H1 (cell line): ENCODE data around the gene CLEC7A. TPM values are rescaled to one million over a fixed set of nuclear protein-coding genes. Genes with fewer than 3 reads are reported as not detected.

Experiments
- BACH1 ChIP-seq: IDR thresholded peaks from 2 replicates; pipeline ENCODE4 v1.6.1; 2012; ENCODE audit warnings: low read length, improper control_type of control experiment
- BRCA1 ChIP-seq: IDR thresholded peaks from 2 replicates; pipeline ENCODE4 v1.6.1; 2012; ENCODE audit warnings: low read depth, low read length, improper control_type of control experiment
- CBX8 ChIP-seq: fragments of 300-800, 300-1000 bp; sonication (generic); IDR thresholded peaks from 2 replicates; pipeline ENCODE4 v1.7.1; 2016; ENCODE audit warnings: low read depth, low read length, borderline replicate concordance
- CHD7 ChIP-seq: fragments of 300-600 bp; sonication (generic); IDR thresholded peaks from 2 replicates; pipeline ENCODE4 v1.7.1; 2012; ENCODE audit warnings: low read length, moderate library complexity, mild to moderate bottlenecking, inconsistent platforms; ENCODE audit not compliant: insufficient replicate concordance
- KDM5A ChIP-seq: fragments of 200-600 bp; IDR thresholded peaks from 2 replicates; pipeline ENCODE4 v1.7.1; 2012; ENCODE audit warnings: mild to moderate bottlenecking, low read length, inconsistent platforms, mixed read lengths
- MAFK ChIP-seq: IDR thresholded peaks from 2 replicates; pipeline ENCODE4 v1.6.1; 2012; ENCODE audit warnings: low read depth, mild to moderate bottlenecking, improper control_type of control experiment, low read length
- POU5F1 ChIP-seq: IDR thresholded peaks from 2 replicates; pipeline ENCODE4 v1.6.1; 2011; ENCODE audit warnings: low read depth, mild to moderate bottlenecking, low read length, moderate library complexity
- polyA plus RNA-seq, 7 experiments: library from polyadenylated mRNA; depleted of rRNA in 3 of 7; stranded (reverse) in 5 of 7; unstranded in 2 of 7; fragments of >200 nt in 5 of 7; fragments of 200-250 nt in 2 of 7; gene quantifications; 1 replicate in 5 of 7; 2 replicates in 1 of 7; 4 replicates in 1 of 7; pipeline versions ENCODE4 v1.2.1 to v1.2.3, GENCODE V29; 2011 to 2013; ENCODE audit warnings: missing spikeins in 2 of 7, mixed read lengths in 2 of 7
- total RNA-seq: library from RNA; stranded (reverse); fragmentation: NEBNext Ultra II Directional; extraction: Animal tissue kit (Norgen Biotek cat#: 25700); gene quantifications from 2 replicates; pipeline ENCODE4 v1.2.1, GENCODE V29; 2021
- TF ChIP-seq, protein P1 (sequence below): IDR thresholded peaks from 2 replicates; pipeline ENCODE4 v1.6.1; 2011; ENCODE audit warnings: low read depth, mild to moderate bottlenecking, low read length; ENCODE audit not compliant: insufficient read depth

CLEC7A gene
- total and polyA plus RNA-seq, 2 of the 8 experiments (the other 6 are each of a cell fraction or from before 2014, with no cell fraction given) = 0.09 to 0.15 TPM

- TF ChIP-seq, protein P1, sequence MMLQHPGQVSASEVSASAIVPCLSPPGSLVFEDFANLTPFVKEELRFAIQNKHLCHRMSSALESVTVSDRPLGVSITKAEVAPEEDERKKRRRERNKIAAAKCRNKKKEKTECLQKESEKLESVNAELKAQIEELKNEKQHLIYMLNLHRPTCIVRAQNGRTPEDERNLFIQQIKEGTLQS = no peak
- TF ChIP-seq CHD7 = no peak
- no peak for TF ChIP-seq KDM5A
- no peak for TF ChIP-seq BACH1
- no peak for TF ChIP-seq MAFK
- TF ChIP-seq BRCA1 = no peak
- TF ChIP-seq POU5F1 = no peak
- no peak for TF ChIP-seq CBX8
Measured at GRCh38 chr12:10142976-10143589, 13.1 kb upstream of the CLEC7A start (continued).
